HUES64 (cell line): ENCODE results near the gene CDC14A.
"Not testable (repeated sequence)": the region's sequence is repeated elsewhere in the genome, so short reads cannot be mapped to it uniquely, and the experiment has no call there.

Source experiments
- H3K27ac ChIP-seq: 2 replicates; pipeline ENCODE4 v1.7.0; 2013; ENCODE audit warnings: low read depth, low read length, inconsistent platforms
- H3K27me3 ChIP-seq: 2 replicates; pipeline ENCODE4 v1.6.1; 2013; ENCODE audit warnings: mild to moderate bottlenecking, low read length; ENCODE audit not compliant: insufficient read depth
- H3K36me3 ChIP-seq: 2 replicates; pipeline ENCODE4 v1.6.1; 2013; ENCODE audit warnings: mild to moderate bottlenecking, low read length; ENCODE audit not compliant: insufficient read depth
- H3K4me1 ChIP-seq: 2 replicates; pipeline ENCODE4 v1.6.1; 2013; ENCODE audit warnings: mild to moderate bottlenecking, low read length, moderate library complexity; ENCODE audit not compliant: insufficient read depth
- H3K4me3 ChIP-seq: 2 replicates; pipeline ENCODE4 v1.5.1; 2013; ENCODE audit warnings: mild to moderate bottlenecking, low read length, moderate library complexity
- H3K9ac ChIP-seq: 2 replicates; pipeline ENCODE4 v1.6.1; 2013; ENCODE audit warnings: mild to moderate bottlenecking, low read depth, low read length
- H3K9me3 ChIP-seq: 2 replicates; pipeline ENCODE4 v1.6.1; 2013; ENCODE audit warnings: low read depth, low read length; ENCODE audit not compliant: insufficient read depth
- WGBS: fragments of 150-250, 120-280 bp; methylation state at CpG from one replicate; pipeline ENCODE4 v1.1.7; 2013; ENCODE audit warnings: missing lambda C conversion rate; 5-methylcytosine and 5-hydroxymethylcytosine counted together

CDC14A gene

GRCh38 chr1:100321100-100321493, 31.2 kb upstream of the CDC14A start:
- Histone ChIP-seq H3K27ac (no peak overlapping the region), H3K9me3 (peaks cover 21% of the 10 kb centered on the region), H3K4me3 (no peak overlapping the region), H3K9ac (no peak overlapping the region), H3K36me3 (no peaks in the 10 kb centered on the region), H3K27me3 (no peaks in the 10 kb centered on the region), H3K4me1 (peaks cover 8% of the 10 kb centered on the region)
- 97% methylated on average over 7 of the region's 7 CpGs for WGBS

GRCh38 chr1:100321506-100321905, 30.8 kb upstream of the CDC14A start:
- H3K36me3 ChIP-seq: no peaks in the 10 kb centered on the region
- no peak overlapping the region for H3K4me3 ChIP-seq
- H3K27me3 ChIP-seq: no peaks in the 10 kb centered on the region
- peaks cover 8% of the 10 kb centered on the region for H3K4me1 ChIP-seq
- WGBS: 95% methylated on average over 8 of the region's 8 CpGs
- peaks cover 17% of the 10 kb centered on the region for H3K9me3 ChIP-seq
- H3K27ac ChIP-seq: no peak overlapping the region
- no peak overlapping the region for H3K9ac ChIP-seq

GRCh38 chr1:100322436-100323211, 29.7 kb upstream of the CDC14A start:
- Histone ChIP-seq H3K27ac (no peak overlapping the region), H3K9me3 (peaks cover 7% of the 10 kb centered on the region; the same call in 1 of the 2 replicates), H3K9ac (no peak overlapping the region), H3K27me3 (no peaks in the 10 kb centered on the region), H3K4me3 (no peak overlapping the region), H3K36me3 (no peaks in the 10 kb centered on the region), H3K4me1 (peaks cover 8% of the 10 kb centered on the region)
- WGBS: 100% methylated on average over 1 of the region's 1 CpG

GRCh38 chr1:100323419-100324106, 28.7 kb upstream of the CDC14A start:
- 92% methylated on average over 5 of the region's 6 CpGs for WGBS
- Histone ChIP-seq H3K4me1 (peaks cover 8% of the 10 kb centered on the region), H3K36me3 (no peaks in the 10 kb centered on the region), H3K9me3 (peaks cover 7% of the 10 kb centered on the region; the same call in 1 of the 2 replicates), H3K27me3 (no peaks in the 10 kb centered on the region), H3K27ac (no peak overlapping the region), H3K9ac (no peak overlapping the region), H3K4me3 (no peak overlapping the region)

GRCh38 chr1:100325415-100326324, 26.6 kb upstream of the CDC14A start:
- Histone ChIP-seq H3K36me3 (no peaks in the 10 kb centered on the region), H3K27ac (no peak overlapping the region; the same call in 1 of the 2 replicates), H3K9me3 (no peaks in the 10 kb centered on the region), H3K27me3 (no peaks in the 10 kb centered on the region), H3K9ac (no peak overlapping the region), H3K4me3 (no peak overlapping the region; the same call in 1 of the 2 replicates), H3K4me1 (peaks cover 8% of the 10 kb centered on the region)
- WGBS: 80% methylated on average over 7 of the region's 7 CpGs

GRCh38 chr1:100326325-100326670, 26.0 kb upstream of the CDC14A start:
- H3K36me3 ChIP-seq, H3K27ac ChIP-seq, H3K9me3 ChIP-seq, H3K27me3 ChIP-seq, H3K4me3 ChIP-seq, H3K9ac ChIP-seq, H3K4me1 ChIP-seq: not testable (repeated sequence)
- 71% methylated on average over 1 of the region's 1 CpG for WGBS

- 97% methylated on average over 1 of the region's 1 CpG for WGBS
These were observed 24.2 kb upstream of the CDC14A start for GRCh38 chr1:100328133-100328532.

GRCh38 chr1:100331146-100331545, 21.2 kb upstream of the CDC14A start:
- H3K4me3 ChIP-seq, H3K27me3 ChIP-seq, H3K4me1 ChIP-seq, H3K36me3 ChIP-seq, H3K9me3 ChIP-seq, H3K9ac ChIP-seq, H3K27ac ChIP-seq: not testable (repeated sequence)
- 93% methylated on average over 1 of the region's 2 CpGs for WGBS

More at GRCh38 chr1:100328133-100328532, 24.2 kb upstream of the CDC14A start:
- Histone ChIP-seq H3K27me3 (no peaks in the 10 kb centered on the region), H3K36me3 (no peaks in the 10 kb centered on the region), H3K4me1 (peaks cover 8% of the 10 kb centered on the region), H3K9ac (no peak overlapping the region), H3K27ac (no peak overlapping the region), H3K4me3 (no peak overlapping the region), H3K9me3 (no peaks in the 10 kb centered on the region)

GRCh38 chr1:100332331-100332730, 20.0 kb upstream of the CDC14A start:
- H3K27me3 ChIP-seq: no peaks in the 10 kb centered on the region
- no peak overlapping the region for H3K9ac ChIP-seq
- H3K27ac ChIP-seq: no peak overlapping the region
- WGBS: 98% methylated on average over 8 of the region's 9 CpGs
- no peaks in the 10 kb centered on the region for H3K36me3 ChIP-seq
- no peak overlapping the region for H3K4me3 ChIP-seq
- no peaks in the 10 kb centered on the region for H3K9me3 ChIP-seq
- H3K4me1 ChIP-seq: 0 out of 2 replicates have a peak, but pooled peaks cover 4% of the 10 kb centered on the region

GRCh38 chr1:100335436-100335835, 16.9 kb upstream of the CDC14A start:
- peaks cover 17% of the 10 kb centered on the region; the same call in 1 of the 2 replicates for H3K4me1 ChIP-seq
- 88% methylated on average over 1 of the region's 1 CpG for WGBS
- H3K9ac ChIP-seq: no peak overlapping the region
- H3K27ac ChIP-seq: no peak overlapping the region
- no peaks in the 10 kb centered on the region for H3K36me3 ChIP-seq
- H3K27me3 ChIP-seq: no peaks in the 10 kb centered on the region
- no peaks in the 10 kb centered on the region for H3K9me3 ChIP-seq
- no peak overlapping the region for H3K4me3 ChIP-seq

GRCh38 chr1:100337878-100338277, 14.4 kb upstream of the CDC14A start:
- not testable (repeated sequence) for H3K4me3 ChIP-seq, H3K9ac ChIP-seq, H3K9me3 ChIP-seq, H3K27ac ChIP-seq, H3K27me3 ChIP-seq, H3K36me3 ChIP-seq
- H3K4me1 ChIP-seq: peaks cover 17% of the 10 kb centered on the region; the same call in 1 of the 2 replicates
- WGBS: 88% methylated on average over 3 of the region's 5 CpGs
